K562 treated with DMSO at 1 percent for 24 hours (cell line): ENCODE measurements around the gene ZBED2. TPM values are rescaled to one million over a fixed set of nuclear protein-coding genes. Genes with fewer than 3 reads are reported as not detected.

ENCODE experiments used
- total RNA-seq: library from RNA; unstranded; fragments of 300-600 nt; gene quantifications from 2 replicates; pipeline ENCODE4 v1.2.3, GENCODE V29; 2022; ENCODE audit warnings: low read depth; ENCODE audit not compliant: insufficient read depth

Gene ZBED2
- total RNA-seq: not detected in 2 replicates

GRCh38 chr3:111595232-111595631 lies at the start of gene ZBED2:
ZBED2 (minus strand) TSS chr3:111595346; CDS start chr3:111594201, 1,145 bp downstream.

Other genes starting within 250 kb of the ZBED2 start
- gene CD96, start 53.1 kb downstream of the ZBED2 start, total RNA-seq: 0.14 and 0.54 TPM in 2 replicates
- 0.08 TPM in 1 of 2 replicates, not detected in the other for gene PLCXD2, start 79.3 kb upstream of the ZBED2 start, total RNA-seq